HCT116 (cell line): ENCODE measurements around the gene MYO10. TPM values are rescaled to one million over a fixed set of nuclear protein-coding genes. Genes with fewer than 3 reads are reported as not detected.

Experiments
- ATAC-seq: fragments of 200-7000 bp; cut with Tn5 transposase; 2 replicates; pipeline ENCODE4 v1.9.1; 2020; ENCODE audit warnings: mild to moderate bottlenecking, moderate library complexity
- BruUV-seq: library from RNA; stranded (reverse); fragments of 400-500 nt; replicated peaks from 2 replicates; lab custom pipeline; 2021; lab: Mats Ljungman, UMichigan
- CTCF ChIA-PET: fragments of 300-600 bp; sonication (Branson Sonifier 250); formaldehyde crosslinking; loops from one replicate; lab custom pipeline; 2021; ENCODE audit warnings: antibody characterized with exemption; lab: Charles Lee
- POLR2A ChIA-PET: fragments of 300-600, 350-600 bp; sonication (Branson Sonifier 250); formaldehyde crosslinking; loops from one replicate; lab custom pipeline; 2021; ENCODE audit warnings: antibody characterized with exemption; lab: Charles Lee
- RAD21 ChIA-PET, 2 experiments: fragments of 300-600 bp; sonication (Branson Sonifier 250); formaldehyde crosslinking; loops; one replicate each; lab custom pipeline; 2023; ENCODE audit warnings: low total read pairs in 2 of 2; ENCODE audit not compliant: uncharacterized antibody in 2 of 2, unreplicated experiment in 2 of 2, low non-redundant PET in 1 of 2; lab: Charles Lee
- DNase-seq: peaks from one replicate; pipeline ENCODE4 v3.0.0-alpha.2; 2010; ENCODE audit warnings: low read depth, low spot score
- H2AFZ ChIP-seq: fragments of 200-600 bp; shearing (Covaris generic), sonication (generic); 2 replicates; pipeline ENCODE4 v1.6.1; 2017; ENCODE audit warnings: low read depth, mixed run types, mixed read lengths, antibody characterized with exemption, low read length; ENCODE audit not compliant: poor library complexity, severe bottlenecking
- H3K27ac ChIP-seq: 2 replicates; pipeline ENCODE4 v1.5.1; 2012; ENCODE audit warnings: low read depth, low read length
- H3K27me3 ChIP-seq: fragments of 200-600 bp; sonication (generic); 2 replicates; pipeline ENCODE4 v1.6.1; 2016; ENCODE audit warnings: mixed run types, low read length, mixed read lengths; ENCODE audit not compliant: insufficient read depth
- H3K36me3 ChIP-seq, 2 experiments: fragments of 200-500 bp in 1 of 2; fragments of 200-600 bp in 1 of 2; sonication (Bioruptor generic) in 1 of 2; sonication (generic) in 1 of 2; 2 replicates each; pipeline versions ENCODE4 v1.5.1 to v1.6.1; 2014 to 2016; ENCODE audit warnings: low read length in 2 of 2, inconsistent platforms in 1 of 2, mixed read lengths in 1 of 2, mixed run types in 1 of 2; ENCODE audit not compliant: insufficient read depth in 2 of 2, control insufficient read depth in 1 of 2
- H3K4me1 ChIP-seq, 2 experiments: fragments of 200-600 bp in 1 of 2; sonication (generic) in 1 of 2; 2 replicates each; pipeline versions ENCODE4 v1.5.1 to v1.6.1; 2012 to 2017; ENCODE audit warnings: low read length in 2 of 2, inconsistent platforms in 1 of 2, mild to moderate bottlenecking in 1 of 2, mixed read lengths in 1 of 2, mixed run types in 1 of 2, moderate library complexity in 1 of 2; ENCODE audit not compliant: insufficient read depth in 2 of 2, control insufficient read depth in 1 of 2
- H3K4me2 ChIP-seq: fragments of 200-600 bp; sonication (generic); 2 replicates; pipeline ENCODE4 v1.6.1; 2017; ENCODE audit warnings: mixed run types, low read length, mixed read lengths
- H3K4me3 ChIP-seq, 2 experiments: fragments of 200-600 bp in 1 of 2; sonication (generic) in 1 of 2; replicated peaks in 1 of 2; 2 replicates each; pipeline ENCODE4 v1.5.1; 2011 to 2016; ENCODE audit warnings: low read length in 2 of 2, control low read depth in 1 of 2, low read depth in 1 of 2, mild to moderate bottlenecking in 1 of 2, mixed read lengths in 1 of 2, mixed run types in 1 of 2
- H3K79me2 ChIP-seq: fragments of 200-600 bp; sonication (generic); 2 replicates; pipeline ENCODE4 v1.6.1; 2017; ENCODE audit warnings: mild to moderate bottlenecking, mixed run types, low read length, moderate library complexity, mixed read lengths; ENCODE audit not compliant: insufficient read depth
- H3K9ac ChIP-seq: fragments of 200-600 bp; sonication (generic); 2 replicates; pipeline ENCODE4 v1.6.1; 2016; ENCODE audit warnings: low read length, mixed read lengths
- H3K9me2 ChIP-seq: fragments of 200-600 bp; sonication (generic), shearing (Covaris generic); 2 replicates; pipeline ENCODE4 v1.6.1; 2017; ENCODE audit warnings: mixed run types, mild to moderate bottlenecking, moderate library complexity; ENCODE audit not compliant: insufficient read depth
- H3K9me3 ChIP-seq, 2 experiments: fragments of 200-500 bp in 1 of 2; fragments of 200-600 bp in 1 of 2; sonication (Bioruptor generic) in 1 of 2; sonication (generic) in 1 of 2; 2 replicates each; pipeline ENCODE4 v1.6.1; 2014 to 2017; ENCODE audit warnings: low read length in 2 of 2, mixed read lengths in 2 of 2, inconsistent platforms in 1 of 2, low read depth in 1 of 2, mild to moderate bottlenecking in 1 of 2, mixed run types in 1 of 2, moderate library complexity in 1 of 2; ENCODE audit not compliant: control insufficient read depth in 1 of 2, insufficient read depth in 1 of 2
- H4K20me1 ChIP-seq: fragments of 200-600 bp; sonication (generic), shearing (Covaris generic); 2 replicates; pipeline ENCODE4 v1.6.1; 2017; ENCODE audit warnings: mixed run types, mild to moderate bottlenecking, moderate library complexity; ENCODE audit not compliant: insufficient read depth
- CBX3 ChIP-seq: IDR thresholded peaks from 2 replicates; pipeline ENCODE4 v1.6.1; 2012; ENCODE audit warnings: low read depth
- CTCF ChIP-seq, 3 experiments: fragments of 200-600 bp in 1 of 3; sonication (generic) in 1 of 3; IDR thresholded peaks in 2 of 3; conservative IDR thresholded peaks in 1 of 3; 2 replicates each; pipeline ENCODE4 v1.5.1; 2012 to 2017; ENCODE audit warnings: low read depth in 2 of 3, low read length in 2 of 3, antibody characterized with exemption in 1 of 3, borderline replicate concordance in 1 of 3, control low read depth in 1 of 3, mild to moderate bottlenecking in 1 of 3, mixed read lengths in 1 of 3, mixed run types in 1 of 3, moderate library complexity in 1 of 3; ENCODE audit not compliant: insufficient read depth in 1 of 3
- EZH2 ChIP-seq: fragments of 200-600 bp; sonication (generic); IDR thresholded peaks from 2 replicates; pipeline ENCODE4 v1.6.1; 2017; ENCODE audit warnings: antibody characterized with exemption, mixed run types
- EZH2phosphoT487 ChIP-seq: fragments of 200-600 bp; IDR thresholded peaks from 2 replicates; pipeline ENCODE4 v1.6.1; 2018; ENCODE audit warnings: antibody characterized with exemption, borderline replicate concordance
- JUND ChIP-seq: IDR thresholded peaks from 2 replicates; pipeline ENCODE4 v1.6.1; 2012
- SP1 ChIP-seq: IDR thresholded peaks from 2 replicates; pipeline ENCODE4 v1.6.1; 2012; ENCODE audit warnings: low read depth
- SRF ChIP-seq: IDR thresholded peaks from 2 replicates; pipeline ENCODE4 v1.6.1; 2012; ENCODE audit warnings: low read depth
- TCF7L2 ChIP-seq: IDR thresholded peaks from 2 replicates; pipeline ENCODE4 v1.7.0; 2011; ENCODE audit warnings: borderline replicate concordance, inconsistent platforms; ENCODE audit not compliant: insufficient read depth, insufficient read length; ENCODE audit errors: extremely low read depth
- YY1 ChIP-seq: IDR thresholded peaks from 2 replicates; pipeline ENCODE4 v1.6.1; 2011; ENCODE audit warnings: low read length, low read depth, moderate library complexity, mild to moderate bottlenecking; ENCODE audit not compliant: insufficient replicate concordance; ENCODE audit errors: extremely low read depth
- ZBTB33 ChIP-seq: IDR thresholded peaks from 2 replicates; pipeline ENCODE4 v1.6.1; 2011; ENCODE audit warnings: mild to moderate bottlenecking, low read length, moderate library complexity; ENCODE audit not compliant: insufficient replicate concordance; ENCODE audit errors: extremely low read depth
- ZFX ChIP-seq: fragments of 450-650 bp; IDR thresholded peaks from 2 replicates; pipeline ENCODE4 v1.6.1; 2017
- ZNF274 ChIP-seq: fragments of 200-500 bp; sonication (Bioruptor generic); IDR thresholded peaks from 2 replicates; pipeline ENCODE4 v1.6.1; 2014; ENCODE audit warnings: mild to moderate bottlenecking, low read depth, low read length, inconsistent platforms
- intact Hi-C: fragments of 100-400 bp; cut with micrococcal nuclease; formaldehyde crosslinking; loops from 2 replicates; pipeline ENCODE4 v1.10.0; 2022
- total RNA-seq: library from RNA; stranded (reverse); gene quantifications from one replicate; pipeline ENCODE4 v1.2.1, GENCODE V29; 2021; ENCODE audit not compliant: unreplicated experiment

Gene MYO10
- total RNA-seq, 1 experiment from 2014 or later: 34.9 TPM

- no peak overlapping the region for H2AFZ ChIP-seq
- TF ChIP-seq YY1 (no peak), EZH2phosphoT487 (no peak), TCF7L2 (no peak)
- peaks cover 12% of the 10 kb centered on the region; the same call in 1 of the 2 replicates for H3K79me2 ChIP-seq
- no peak for ATAC-seq
- H3K36me3 ChIP-seq: peaks cover 3 to 5% of the 10 kb centered on the region in 2 experiments; a peak in 2 of 4 replicates
- no peak overlapping the region for H3K4me2 ChIP-seq
- no peak overlapping the region for H3K27ac ChIP-seq
- ChIA-PET POLR2A (no interaction called here), RAD21 (no interaction called here), CTCF (interaction anchor here (1.2 kb wide), 1 partner anchor 406 kb away, joined by 3 read pairs; no protein-coding TSS in a partner anchor)
- DNase-seq: no peak
- H3K9ac ChIP-seq: no peak overlapping the region
- H3K9me3 ChIP-seq: no peaks in the 10 kb centered on the region
- no peaks in the 10 kb centered on the region for H4K20me1 ChIP-seq
- no peaks in the 10 kb centered on the region for H3K4me1 ChIP-seq
- H3K9me2 ChIP-seq: no peaks in the 10 kb centered on the region
- no peak overlapping the region for H3K4me3 ChIP-seq
- intact Hi-C loops: no loop called here
- BruUV-seq: no TSS peak
- H3K27me3 ChIP-seq: no peaks in the 10 kb centered on the region
Measured at GRCh38 chr5:16784088-16784487, 152.0 kb downstream of the MYO10 start.

- no peaks in the 10 kb centered on the region for H3K9me3 ChIP-seq
- H3K9ac ChIP-seq: no peak overlapping the region
- ATAC-seq (no peak), DNase-seq (no peak)
- H3K4me2 ChIP-seq: no peak overlapping the region
- no peak overlapping the region for H3K4me3 ChIP-seq
- ChIA-PET CTCF (no interaction called here), POLR2A (no interaction called here), RAD21 (no interaction called here)
- no peak overlapping the region for H3K27ac ChIP-seq
- H2AFZ ChIP-seq: no peak overlapping the region
- no peaks in the 10 kb centered on the region for H3K27me3 ChIP-seq
- no TSS peak for BruUV-seq
- peaks cover 7% of the 10 kb centered on the region; the same call in 1 of the 2 replicates for H3K79me2 ChIP-seq
- H4K20me1 ChIP-seq: no peaks in the 10 kb centered on the region
- intact Hi-C loops: no loop called here
- no peaks in the 10 kb centered on the region for H3K4me1 ChIP-seq
- H3K36me3 ChIP-seq: peaks cover 3 to 5% of the 10 kb centered on the region in 2 experiments; a peak in 2 of 4 replicates
- H3K9me2 ChIP-seq: no peaks in the 10 kb centered on the region
- TF ChIP-seq CTCF (IDR thresholded peaks at IDR 0.05 in 2 of 3, conservative IDR thresholded peaks at IDR 0.05 in 1 of 3; ENCODE audit: borderline replicate concordance in 1 of 3, insufficient read depth in 1 of 3, low read depth in 2 of 3, low read length in 2 of 3) (no peak), ZNF274 (no peak), JUND (no peak), EZH2phosphoT487 (no peak), ZFX (no peak), TCF7L2 (no peak), SP1 (no peak), ZBTB33 (no peak), SRF (no peak), EZH2 (no peak), CBX3 (no peak)
Measured at GRCh38 chr5:16781828-16782626, 154.1 kb downstream of the MYO10 start.
